Keratinocyte (primary cell): ENCODE measurements around the gene RDH13.
"Not testable (repeated sequence)": the region's sequence is repeated elsewhere in the genome, so short reads cannot be mapped to it uniquely, and the experiment has no call there.

Experiments used
- EZH2 ChIP-seq: IDR thresholded peaks from one replicate; pipeline ENCODE4 v1.6.1; 2012; ENCODE audit warnings: inconsistent platforms, mild to moderate bottlenecking, low read length, moderate library complexity
- TF ChIP-seq, protein P1 (sequence below), 3 experiments: IDR thresholded peaks in 1 of 3; conservative IDR thresholded peaks in 1 of 3; optimal IDR thresholded peaks in 1 of 3; 2 replicates in 2 of 3; 3 replicates in 1 of 3; pipeline versions ENCODE3 to v1.5.1; 2011; ENCODE audit warnings: low read length in 3 of 3, mild to moderate bottlenecking in 3 of 3, moderate library complexity in 2 of 3, control low read depth in 1 of 3, inconsistent platforms in 1 of 3; ENCODE audit not compliant: insufficient read depth in 2 of 3; ENCODE audit errors: extremely low read depth in 1 of 3

DNA sequence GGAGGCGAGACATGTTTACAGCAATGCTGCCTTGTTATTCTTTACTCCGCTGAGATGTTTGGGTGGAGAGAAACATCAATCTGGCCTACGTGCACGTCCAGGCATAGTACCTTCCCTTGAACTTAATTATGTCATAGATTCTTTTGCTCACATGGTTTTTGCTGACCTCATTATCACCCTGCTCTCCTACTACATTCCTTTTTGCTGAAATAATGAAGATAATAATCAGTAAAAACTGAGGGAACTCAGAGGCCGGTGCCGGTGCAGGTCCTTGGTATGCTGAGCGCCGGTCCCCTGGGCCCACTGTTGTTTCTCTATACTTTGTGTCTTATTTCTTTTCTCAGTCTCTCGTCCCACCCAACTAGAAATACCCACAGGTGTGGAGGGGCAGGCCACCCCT, 2.7 kb downstream of the RDH13 start:
- TF ChIP-seq, protein P1, sequence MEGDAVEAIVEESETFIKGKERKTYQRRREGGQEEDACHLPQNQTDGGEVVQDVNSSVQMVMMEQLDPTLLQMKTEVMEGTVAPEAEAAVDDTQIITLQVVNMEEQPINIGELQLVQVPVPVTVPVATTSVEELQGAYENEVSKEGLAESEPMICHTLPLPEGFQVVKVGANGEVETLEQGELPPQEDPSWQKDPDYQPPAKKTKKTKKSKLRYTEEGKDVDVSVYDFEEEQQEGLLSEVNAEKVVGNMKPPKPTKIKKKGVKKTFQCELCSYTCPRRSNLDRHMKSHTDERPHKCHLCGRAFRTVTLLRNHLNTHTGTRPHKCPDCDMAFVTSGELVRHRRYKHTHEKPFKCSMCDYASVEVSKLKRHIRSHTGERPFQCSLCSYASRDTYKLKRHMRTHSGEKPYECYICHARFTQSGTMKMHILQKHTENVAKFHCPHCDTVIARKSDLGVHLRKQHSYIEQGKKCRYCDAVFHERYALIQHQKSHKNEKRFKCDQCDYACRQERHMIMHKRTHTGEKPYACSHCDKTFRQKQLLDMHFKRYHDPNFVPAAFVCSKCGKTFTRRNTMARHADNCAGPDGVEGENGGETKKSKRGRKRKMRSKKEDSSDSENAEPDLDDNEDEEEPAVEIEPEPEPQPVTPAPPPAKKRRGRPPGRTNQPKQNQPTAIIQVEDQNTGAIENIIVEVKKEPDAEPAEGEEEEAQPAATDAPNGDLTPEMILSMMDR (optimal IDR thresholded peaks at IDR 0.05 in 1 of 3, IDR thresholded peaks at IDR 0.05 in 1 of 3, conservative IDR thresholded peaks at IDR 0.05 in 1 of 3; ENCODE audit: extremely low read depth in 1 of 3, insufficient read depth in 2 of 3, low read length in 3 of 3): not testable (repeated sequence)
- TF ChIP-seq EZH2: not testable (repeated sequence)
